Thyroid gland (tissue), 4 donors: ENCODE measurements around the gene ESYT3.

Experiments used
- CTCF ChIP-seq, 6 experiments: fragments of 200-600 bp in 3 of 6; fragments of 450-650 bp in 3 of 6; sonication (generic) in 3 of 6; IDR thresholded peaks; one replicate each; pipeline ENCODE4 v1.5.1; 2016 to 2019; ENCODE audit warnings: antibody characterized with exemption in 6 of 6, mild to moderate bottlenecking in 2 of 6, inconsistent platforms in 1 of 6, moderate library complexity in 1 of 6
- POLR2A ChIP-seq, 2 donors: fragments of 450-650 bp; IDR thresholded peaks; one replicate each; pipeline ENCODE4 v1.6.1; 2017; ENCODE audit warnings: antibody characterized with exemption in 2 of 2, mild to moderate bottlenecking in 2 of 2, moderate library complexity in 1 of 2

GRCh38 chr3:138465925-138466324, 31.5 kb downstream of the ESYT3 start:
- TF ChIP-seq CTCF (IDR thresholded peaks at IDR 0.05), result no peak
- no peak for TF ChIP-seq POLR2A (IDR thresholded peaks at IDR 0.05)
